SK-N-SH (cell line): Measurements from ENCODE around the gene ARHGAP5. TPM values are rescaled to one million over a fixed set of nuclear protein-coding genes. Genes with fewer than 3 reads are reported as not detected.
A peak's percentile ranks its signal among the peaks of the same experiment; 100 is the strongest.

Source experiments
- CTCF ChIA-PET: fragments of 300-600, 350-600 bp; formaldehyde crosslinking; extraction: SDS; loops from one replicate; lab custom pipeline; 2021; lab: Yijun Ruan, JAX
- POLR2A ChIA-PET: fragments of 350-600 bp; sonication (Branson Sonifier 250); formaldehyde crosslinking; extraction: SDS; loops from one replicate; lab custom pipeline; 2020; ENCODE audit warnings: antibody characterized with exemption, inconsistent platforms; lab: Yijun Ruan, JAX
- DNase-seq: peaks from one replicate; pipeline ENCODE4 v3.0.0; 2012
- H2AFZ ChIP-seq: fragments of 200-600 bp; sonication (generic); 2 replicates; pipeline ENCODE4 v1.8.1; 2016; ENCODE audit warnings: antibody characterized with exemption, mild to moderate bottlenecking, low read depth
- H3F3A ChIP-seq: fragments of 200-600 bp; sonication (generic); replicated peaks from 2 replicates; pipeline ENCODE3; 2016; ENCODE audit warnings: antibody characterized with exemption, mild to moderate bottlenecking; ENCODE audit not compliant: insufficient read depth
- H3K27ac ChIP-seq, 2 experiments: fragments of 200-500 bp in 1 of 2; fragments of 200-600 bp in 1 of 2; sonication (Bioruptor generic) in 1 of 2; sonication (generic), shearing (Covaris generic) in 1 of 2; 2 replicates each; pipeline versions ENCODE4 v1.5.1 to v1.6.1; 2014 to 2016; ENCODE audit warnings: low read depth in 2 of 2, inconsistent platforms in 1 of 2, low read length in 1 of 2, mild to moderate bottlenecking in 1 of 2, mixed read lengths in 1 of 2
- H3K27me3 ChIP-seq: fragments of 200-600 bp; sonication (generic), shearing (Covaris generic); 2 replicates; pipeline ENCODE4 v1.6.1; 2016; ENCODE audit warnings: mixed run types; ENCODE audit not compliant: insufficient read depth
- H3K36me3 ChIP-seq, 2 experiments: fragments of 200-500 bp in 1 of 2; fragments of 200-600 bp in 1 of 2; sonication (Bioruptor generic) in 1 of 2; sonication (generic) in 1 of 2; replicated peaks in 1 of 2; 2 replicates each; pipeline versions ENCODE3 to v1.5.1; 2014 to 2016; ENCODE audit warnings: low read length in 1 of 2, mild to moderate bottlenecking in 1 of 2; ENCODE audit not compliant: insufficient read depth in 2 of 2, control insufficient read depth in 1 of 2
- H3K4me1 ChIP-seq, 2 experiments: fragments of 200-500 bp in 1 of 2; fragments of 200-600 bp in 1 of 2; sonication (Bioruptor generic) in 1 of 2; sonication (generic), shearing (Covaris generic) in 1 of 2; 2 replicates each; pipeline versions ENCODE4 v1.5.1 to v1.6.1; 2014 to 2016; ENCODE audit warnings: low read depth in 1 of 2, low read length in 1 of 2, mixed run types in 1 of 2; ENCODE audit not compliant: insufficient read depth in 2 of 2, control insufficient read depth in 1 of 2
- H3K4me2 ChIP-seq: fragments of 200-600 bp; sonication (generic), shearing (Covaris generic); 2 replicates; pipeline ENCODE4 v1.6.1; 2017; ENCODE audit warnings: mixed run types
- H3K4me3 ChIP-seq, 2 experiments: fragments of 200-500 bp in 1 of 2; fragments of 200-600 bp in 1 of 2; sonication (Bioruptor generic) in 1 of 2; sonication (generic), shearing (Covaris generic) in 1 of 2; 2 replicates each; pipeline versions ENCODE4 v1.5.1 to v1.8.1; 2014 to 2016; ENCODE audit warnings: low read depth in 2 of 2, inconsistent platforms in 1 of 2, low read length in 1 of 2, mild to moderate bottlenecking in 1 of 2, mixed read lengths in 1 of 2, moderate library complexity in 1 of 2
- H3K79me2 ChIP-seq: fragments of 200-600 bp; sonication (generic); 2 replicates; pipeline ENCODE4 v1.8.1; 2017; ENCODE audit warnings: mild to moderate bottlenecking; ENCODE audit not compliant: insufficient read depth
- H3K9ac ChIP-seq: fragments of 200-600 bp; sonication (generic); 2 replicates; pipeline ENCODE4 v1.6.1; 2017; ENCODE audit warnings: mixed run types
- H3K9me2 ChIP-seq: fragments of 200-600 bp; sonication (generic); 2 replicates; pipeline ENCODE4 v1.6.1; 2017; ENCODE audit warnings: mixed run types
- H3K9me3 ChIP-seq: fragments of 200-600 bp; sonication (generic); 2 replicates; pipeline ENCODE4 v1.6.1; 2017; ENCODE audit warnings: mixed run types, mild to moderate bottlenecking, moderate library complexity
- H4K20me1 ChIP-seq: fragments of 200-600 bp; sonication (generic); 2 replicates; pipeline ENCODE4 v1.6.1; 2017; ENCODE audit warnings: mild to moderate bottlenecking, mixed run types; ENCODE audit not compliant: insufficient read depth
- CHD2 ChIP-seq: fragments of 150-350 bp; IDR thresholded peaks from 2 replicates; pipeline ENCODE4 v1.6.1; 2018; ENCODE audit warnings: low read length; ENCODE audit not compliant: partially characterized antibody
- ELF1 ChIP-seq: IDR thresholded peaks from 2 replicates; pipeline ENCODE4 v1.4.0; 2012
- EP300 ChIP-seq, 2 experiments: IDR thresholded peaks; 2 replicates each; pipeline versions ENCODE4 v1.4.0 to v1.6.1; 2012; ENCODE audit warnings: borderline replicate concordance in 1 of 2, low read depth in 1 of 2, low read length in 1 of 2
- EZH2phosphoT487 ChIP-seq: fragments of 200-600 bp; sonication (generic); IDR thresholded peaks from 2 replicates; pipeline ENCODE4 v1.6.1; 2017; ENCODE audit warnings: low read depth, mixed run types, mild to moderate bottlenecking, antibody characterized with exemption, moderate library complexity, borderline replicate concordance
- FOSL2 ChIP-seq: IDR thresholded peaks from 2 replicates; pipeline ENCODE4 v1.4.0; 2012; ENCODE audit warnings: low read depth, mild to moderate bottlenecking, moderate library complexity, borderline replicate concordance
- FOXJ3 ChIP-seq: sonication (generic); formaldehyde crosslinking; IDR thresholded peaks from 2 replicates; pipeline ENCODE4 v1.5.1; 2020; ENCODE audit warnings: mild to moderate bottlenecking, missing genetic modification reagents
- FOXM1 ChIP-seq: IDR thresholded peaks from 2 replicates; pipeline ENCODE4 v1.4.0; 2012; ENCODE audit warnings: low read depth, mild to moderate bottlenecking
- GABPA ChIP-seq: IDR thresholded peaks from 2 replicates; pipeline ENCODE4 v1.4.0; 2012; ENCODE audit warnings: low read depth, mild to moderate bottlenecking
- GATA2 ChIP-seq: sonication (generic); formaldehyde crosslinking; IDR thresholded peaks from 2 replicates; pipeline ENCODE4 v1.5.0; 2020; ENCODE audit warnings: mild to moderate bottlenecking, missing genetic modification reagents
- MEF2A ChIP-seq: IDR thresholded peaks from 2 replicates; pipeline ENCODE4 v1.4.0; 2012; ENCODE audit warnings: low read depth, borderline replicate concordance
- RAD21 ChIP-seq: IDR thresholded peaks from 2 replicates; pipeline ENCODE4 v1.6.1; 2012; ENCODE audit warnings: mild to moderate bottlenecking, low read length
- RFX5 ChIP-seq: IDR thresholded peaks from 2 replicates; pipeline ENCODE4 v1.6.1; 2012; ENCODE audit warnings: mild to moderate bottlenecking, improper control_type of control experiment, low read length
- RXRA ChIP-seq: IDR thresholded peaks from 2 replicates; pipeline ENCODE4 v1.4.0; 2012; ENCODE audit warnings: low read depth, mild to moderate bottlenecking, borderline replicate concordance
- SIN3A ChIP-seq: IDR thresholded peaks from 2 replicates; pipeline ENCODE4 v1.6.1; 2012; ENCODE audit warnings: low read depth, mild to moderate bottlenecking, low read length, moderate library complexity, borderline replicate concordance
- SMC3 ChIP-seq: IDR thresholded peaks from 2 replicates; pipeline ENCODE4 v1.6.1; 2012; ENCODE audit warnings: low read depth, low read length, improper control_type of control experiment
- TAF1 ChIP-seq: IDR thresholded peaks from 2 replicates; pipeline ENCODE4 v1.6.1; 2012; ENCODE audit warnings: low read depth, mild to moderate bottlenecking, low read length, moderate library complexity, borderline replicate concordance
- TCF12 ChIP-seq: IDR thresholded peaks from 2 replicates; pipeline ENCODE4 v1.4.0; 2012
- YY1 ChIP-seq: IDR thresholded peaks from 2 replicates; pipeline ENCODE4 v1.4.0; 2012; ENCODE audit warnings: low read depth, mild to moderate bottlenecking
- WGBS: methylation state at CpG from one replicate; pipeline ENCODE4 v1.1.6; 2017; ENCODE audit warnings: low lambda C conversion rate; 5-methylcytosine and 5-hydroxymethylcytosine counted together
- polyA plus RNA-seq, 3 experiments: library from polyadenylated mRNA; depleted of rRNA; stranded (reverse); fragments of >200 nt; gene quantifications; 2 replicates each; pipeline ENCODE4 v1.2.3, GENCODE V29; 2012
- TF ChIP-seq, protein P1 (sequence below): fragments of 200-600 bp; sonication (generic); IDR thresholded peaks from 2 replicates; pipeline ENCODE4 v1.6.1; 2017; ENCODE audit warnings: antibody characterized with exemption, mild to moderate bottlenecking, moderate library complexity
- TF ChIP-seq, protein P2 (sequence below): fragments of 150-350 bp; IDR thresholded peaks from 2 replicates; pipeline ENCODE4 v1.6.1; 2017; ENCODE audit warnings: antibody characterized with exemption, low read length, low read depth, borderline replicate concordance
- TF ChIP-seq, protein P3 (sequence below): IDR thresholded peaks from 2 replicates; pipeline ENCODE4 v1.4.0; 2012; ENCODE audit warnings: low read depth, borderline replicate concordance

ARHGAP5 gene
- polyA plus RNA-seq, 1 of the 3 experiments (the other 2 are of a cell fraction): 7.2 TPM

DNA sequence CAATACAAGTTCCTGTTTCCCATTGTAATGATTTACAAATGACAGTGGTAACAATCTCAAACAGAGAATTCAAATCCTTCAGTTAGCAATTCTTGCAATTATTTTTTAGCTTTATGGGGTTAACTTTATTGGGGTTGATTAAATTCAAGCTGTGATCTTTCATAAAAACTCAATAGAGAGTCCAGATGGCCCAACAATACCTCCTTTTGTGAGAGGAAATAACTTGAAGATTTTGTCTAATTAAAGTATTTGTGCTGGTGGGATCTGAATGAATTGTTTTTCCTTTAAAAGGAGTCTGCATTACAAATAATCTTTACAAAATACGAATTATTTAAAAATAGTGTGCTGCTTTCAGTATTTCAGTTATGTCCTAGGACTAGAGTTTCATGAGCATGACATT, 4.4 kb upstream of the ARHGAP5 start:
- ChIA-PET POLR2A (no interaction called here), CTCF (interaction anchor here (0.6 to 14.1 kb wide), 25 partner anchors 7 to 567 kb away, joined by 3 to 169 read pairs (median 4); no protein-coding TSS in a partner anchor)
- H4K20me1 ChIP-seq: no peaks in the 10 kb centered on the region

DNA sequence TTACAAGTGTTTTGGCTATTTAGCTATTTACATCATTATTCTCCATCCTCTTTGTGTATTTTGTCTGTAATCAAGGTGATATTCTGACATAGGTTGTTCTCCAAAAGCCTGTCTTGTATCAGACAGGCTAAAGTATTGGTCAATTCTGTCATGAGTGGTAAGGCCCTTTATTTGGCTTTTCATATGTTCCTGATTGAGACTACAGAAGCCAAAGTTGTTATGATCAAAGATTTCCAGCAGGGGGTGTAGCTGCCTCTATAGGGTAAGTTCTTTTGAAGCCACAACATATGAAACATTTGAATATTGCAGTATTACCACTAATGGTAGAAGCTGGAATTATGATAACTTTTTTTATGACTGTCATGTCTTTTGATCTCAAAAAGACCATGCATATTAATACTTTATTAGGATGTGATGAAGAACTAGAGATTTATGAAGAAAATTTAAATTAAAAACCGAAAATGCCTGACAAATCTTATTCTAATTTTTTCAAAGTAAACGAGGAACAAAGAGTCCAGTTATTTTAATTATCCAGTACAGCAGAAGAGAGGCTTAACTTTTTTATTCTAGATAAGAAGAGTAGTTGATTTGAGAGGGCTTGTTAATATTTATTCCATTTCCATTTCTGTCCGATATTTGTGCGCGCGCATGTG, 3.4 kb upstream of the ARHGAP5 start:
- H4K20me1 ChIP-seq: peaks cover 7% of the 10 kb centered on the region
- no peaks in the 10 kb centered on the region; a peak in 1 of 4 replicates for H3K4me1 ChIP-seq
- no peaks in the 10 kb centered on the region for H3K36me3 ChIP-seq
- H2AFZ ChIP-seq: no peak overlapping the region
- H3K9ac ChIP-seq: no peak overlapping the region
- no peaks in the 10 kb centered on the region for H3K9me3 ChIP-seq
- H3K9me2 ChIP-seq: no peaks in the 10 kb centered on the region
- no peak overlapping the region for H3K4me2 ChIP-seq
- WGBS: 83% methylated on average over 6 of the region's 6 CpGs
- CTCF ChIA-PET: interaction anchor here (0.6 to 14.1 kb wide), 34 partner anchors 8 to 568 kb away, joined by 3 to 169 read pairs (median 4); partner anchors contain the start of gene RNU6-7
- H3K79me2 ChIP-seq: peaks cover 31% of the 10 kb centered on the region
- no peak overlapping the region for H3K4me3 ChIP-seq
- no peak overlapping the region for H3K27ac ChIP-seq
- H3F3A ChIP-seq: peaks cover 10% of the 10 kb centered on the region
- peak; percentile 61 for DNase-seq
- TF ChIP-seq, protein P1, sequence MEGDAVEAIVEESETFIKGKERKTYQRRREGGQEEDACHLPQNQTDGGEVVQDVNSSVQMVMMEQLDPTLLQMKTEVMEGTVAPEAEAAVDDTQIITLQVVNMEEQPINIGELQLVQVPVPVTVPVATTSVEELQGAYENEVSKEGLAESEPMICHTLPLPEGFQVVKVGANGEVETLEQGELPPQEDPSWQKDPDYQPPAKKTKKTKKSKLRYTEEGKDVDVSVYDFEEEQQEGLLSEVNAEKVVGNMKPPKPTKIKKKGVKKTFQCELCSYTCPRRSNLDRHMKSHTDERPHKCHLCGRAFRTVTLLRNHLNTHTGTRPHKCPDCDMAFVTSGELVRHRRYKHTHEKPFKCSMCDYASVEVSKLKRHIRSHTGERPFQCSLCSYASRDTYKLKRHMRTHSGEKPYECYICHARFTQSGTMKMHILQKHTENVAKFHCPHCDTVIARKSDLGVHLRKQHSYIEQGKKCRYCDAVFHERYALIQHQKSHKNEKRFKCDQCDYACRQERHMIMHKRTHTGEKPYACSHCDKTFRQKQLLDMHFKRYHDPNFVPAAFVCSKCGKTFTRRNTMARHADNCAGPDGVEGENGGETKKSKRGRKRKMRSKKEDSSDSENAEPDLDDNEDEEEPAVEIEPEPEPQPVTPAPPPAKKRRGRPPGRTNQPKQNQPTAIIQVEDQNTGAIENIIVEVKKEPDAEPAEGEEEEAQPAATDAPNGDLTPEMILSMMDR: peak; percentile 81
- no peak for TF ChIP-seq YY1
- 0 out of 2 replicates have a peak, but pooled peaks have one; percentile 29 for TF ChIP-seq RFX5
- TF ChIP-seq ELF1: no peak
- TF ChIP-seq RAD21: peak; percentile 85
- no peak for TF ChIP-seq TAF1
- TF ChIP-seq TCF12: peak; percentile 17; the same call in 1 of the 2 replicates
- no peak for TF ChIP-seq SIN3A
- no peak for TF ChIP-seq GATA2 (CRISPR knock-in tag)
- TF ChIP-seq SMC3: peak; percentile 83
- POLR2A ChIA-PET: no interaction called here
- H3K27me3 ChIP-seq: no peaks in the 10 kb centered on the region

More for the DNA sequence above, 4.4 kb upstream of the ARHGAP5 start:
- no peak overlapping the region for H3K4me2 ChIP-seq
- H3K79me2 ChIP-seq: peaks cover 21% of the 10 kb centered on the region
- no peak overlapping the region for H3K27ac ChIP-seq
- H3K4me3 ChIP-seq: no peak overlapping the region
- no peaks in the 10 kb centered on the region for H3K27me3 ChIP-seq
- no peak overlapping the region for H3K9ac ChIP-seq
- 96% methylated on average over 1 of the region's 1 CpG for WGBS
- TF ChIP-seq RXRA (no peak), FOXM1 (no peak), EZH2phosphoT487 (no peak), ELF1 (no peak), TCF12 (no peak), EP300 (IDR thresholded peaks at IDR 0.05; ENCODE audit: borderline replicate concordance in 1 of 2, low read depth in 1 of 2, low read length in 1 of 2) (no peak), FOXJ3 (CRISPR knock-in tag) (no peak), SIN3A (no peak), MEF2A (no peak), GATA2 (CRISPR knock-in tag) (no peak), GABPA (no peak), FOSL2 (no peak), CHD2 (no peak)
- TF ChIP-seq, protein P2, sequence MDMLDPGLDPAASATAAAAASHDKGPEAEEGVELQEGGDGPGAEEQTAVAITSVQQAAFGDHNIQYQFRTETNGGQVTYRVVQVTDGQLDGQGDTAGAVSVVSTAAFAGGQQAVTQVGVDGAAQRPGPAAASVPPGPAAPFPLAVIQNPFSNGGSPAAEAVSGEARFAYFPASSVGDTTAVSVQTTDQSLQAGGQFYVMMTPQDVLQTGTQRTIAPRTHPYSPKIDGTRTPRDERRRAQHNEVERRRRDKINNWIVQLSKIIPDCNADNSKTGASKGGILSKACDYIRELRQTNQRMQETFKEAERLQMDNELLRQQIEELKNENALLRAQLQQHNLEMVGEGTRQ: no peak
- TF ChIP-seq, protein P3, sequence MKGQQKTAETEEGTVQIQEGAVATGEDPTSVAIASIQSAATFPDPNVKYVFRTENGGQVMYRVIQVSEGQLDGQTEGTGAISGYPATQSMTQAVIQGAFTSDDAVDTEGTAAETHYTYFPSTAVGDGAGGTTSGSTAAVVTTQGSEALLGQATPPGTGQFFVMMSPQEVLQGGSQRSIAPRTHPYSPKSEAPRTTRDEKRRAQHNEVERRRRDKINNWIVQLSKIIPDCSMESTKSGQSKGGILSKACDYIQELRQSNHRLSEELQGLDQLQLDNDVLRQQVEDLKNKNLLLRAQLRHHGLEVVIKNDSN: no peak
- DNase-seq: no peak
- no peak overlapping the region for H2AFZ ChIP-seq
- H3K4me1 ChIP-seq: no peaks in the 10 kb centered on the region; a peak in 1 of 4 replicates
- no peaks in the 10 kb centered on the region for H3K36me3 ChIP-seq
- peaks cover 10% of the 10 kb centered on the region for H3F3A ChIP-seq
- H3K9me3 ChIP-seq: no peaks in the 10 kb centered on the region
- H3K9me2 ChIP-seq: no peaks in the 10 kb centered on the region
